ENCODE results near the gene CCDC97. TPM values are rescaled to one million over a fixed set of nuclear protein-coding genes. Genes with fewer than 3 reads are reported as not detected.

Gene CCDC97
- total RNA-seq, 1 experiment from 2014 or later, result 25.5 TPM

- intact Hi-C loops (cut with micrococcal nuclease; ENCODE audit: unreplicated experiment), result no loop called here
- ATAC-seq, result no peak
- no peak overlapping the region for H3K27ac ChIP-seq (ENCODE audit: low read length)
- no peak for DNase-seq (ENCODE audit: low read depth, low spot score)
- in situ Hi-C loops (cut with HindIII; ENCODE audit: low pct_unique_long_range_greater_than_20kb, low sequenced_read_pairs), result no loop called here
- H3K36me3 ChIP-seq (ENCODE audit: control insufficient read depth, insufficient read depth, low read length), result peaks cover 8% of the 10 kb centered on the region
- peaks cover 13% of the 10 kb centered on the region for H3K4me1 ChIP-seq (ENCODE audit: control insufficient read depth, insufficient read depth, low read length)
- H3K27me3 ChIP-seq (ENCODE audit: control insufficient read depth, insufficient read depth, low read length), result no peaks in the 10 kb centered on the region
- no peak overlapping the region for H3K4me3 ChIP-seq (ENCODE audit: low read depth in 2 of 2, low read length in 2 of 2)
- no peak for TF ChIP-seq REST (IDR thresholded peaks at IDR 0.05; ENCODE audit: insufficient read depth in 1 of 2, low read depth in 2 of 2, low read length in 1 of 2)
- TF ChIP-seq, protein P1, sequence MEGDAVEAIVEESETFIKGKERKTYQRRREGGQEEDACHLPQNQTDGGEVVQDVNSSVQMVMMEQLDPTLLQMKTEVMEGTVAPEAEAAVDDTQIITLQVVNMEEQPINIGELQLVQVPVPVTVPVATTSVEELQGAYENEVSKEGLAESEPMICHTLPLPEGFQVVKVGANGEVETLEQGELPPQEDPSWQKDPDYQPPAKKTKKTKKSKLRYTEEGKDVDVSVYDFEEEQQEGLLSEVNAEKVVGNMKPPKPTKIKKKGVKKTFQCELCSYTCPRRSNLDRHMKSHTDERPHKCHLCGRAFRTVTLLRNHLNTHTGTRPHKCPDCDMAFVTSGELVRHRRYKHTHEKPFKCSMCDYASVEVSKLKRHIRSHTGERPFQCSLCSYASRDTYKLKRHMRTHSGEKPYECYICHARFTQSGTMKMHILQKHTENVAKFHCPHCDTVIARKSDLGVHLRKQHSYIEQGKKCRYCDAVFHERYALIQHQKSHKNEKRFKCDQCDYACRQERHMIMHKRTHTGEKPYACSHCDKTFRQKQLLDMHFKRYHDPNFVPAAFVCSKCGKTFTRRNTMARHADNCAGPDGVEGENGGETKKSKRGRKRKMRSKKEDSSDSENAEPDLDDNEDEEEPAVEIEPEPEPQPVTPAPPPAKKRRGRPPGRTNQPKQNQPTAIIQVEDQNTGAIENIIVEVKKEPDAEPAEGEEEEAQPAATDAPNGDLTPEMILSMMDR (IDR thresholded peaks at IDR 0.05), result no peak
- BruUV-seq (replicated peaks), result no TSS peak
- H3K9me3 ChIP-seq (ENCODE audit: control insufficient read depth, insufficient read depth, low read depth, low read length), result no peaks in the 10 kb centered on the region
- ChIA-PET POLR2A (interaction anchor here (0.6 kb wide), 1 partner anchor 36 kb away, joined by 12 read pairs; no protein-coding TSS in a partner anchor), CTCF (no interaction called here)
Measured at GRCh38 chr19:41304706-41305483, 5.1 kb upstream of the CCDC97 start.

GRCh38 chr19:41305927-41306793 is 3.8 kb upstream of the CCDC97 start:
- H3K4me1 ChIP-seq (ENCODE audit: control insufficient read depth, insufficient read depth, low read length), result peaks cover 15% of the 10 kb centered on the region
- DNase-seq (ENCODE audit: low read depth, low spot score), result no peak
- H3K27ac ChIP-seq (ENCODE audit: low read length), result no peak overlapping the region
- no peak overlapping the region for H3K4me3 ChIP-seq (ENCODE audit: low read depth in 2 of 2, low read length in 2 of 2)
- peaks cover 8% of the 10 kb centered on the region for H3K36me3 ChIP-seq (ENCODE audit: control insufficient read depth, insufficient read depth, low read length)
- no peaks in the 10 kb centered on the region for H3K27me3 ChIP-seq (ENCODE audit: control insufficient read depth, insufficient read depth, low read length)
- in situ Hi-C loops (cut with HindIII; ENCODE audit: low pct_unique_long_range_greater_than_20kb, low sequenced_read_pairs) (no loop called here), intact Hi-C loops (cut with micrococcal nuclease; ENCODE audit: unreplicated experiment) (no loop called here)
- BruUV-seq (replicated peaks), result no TSS peak
- TF ChIP-seq TCF7L2 (IDR thresholded peaks at IDR 0.05; ENCODE audit: low read depth, low read length), result no peak
- TF ChIP-seq REST (IDR thresholded peaks at IDR 0.05; ENCODE audit: insufficient read depth in 1 of 2, low read depth in 2 of 2, low read length in 1 of 2), result peak in 1 of 2 experiments; percentile 54; a peak in 2 of 4 replicates
- no peaks in the 10 kb centered on the region for H3K9me3 ChIP-seq (ENCODE audit: control insufficient read depth, insufficient read depth, low read depth, low read length)
- no peak for ATAC-seq
- CTCF ChIA-PET, result no interaction called here
- POLR2A ChIA-PET, result interaction anchor here (0.6 kb wide), 1 partner anchor 37 kb away, joined by 12 read pairs; no protein-coding TSS in a partner anchor
